Body of pancreas (tissue), 4 donors: ENCODE measurements around the gene CTNND2.

Experiments
- POLR2A ChIP-seq, 3 donors: fragments of 450-650 bp; IDR thresholded peaks; one replicate each; pipeline ENCODE4 v1.6.1; 2016; ENCODE audit warnings: antibody characterized with exemption in 3 of 3, mild to moderate bottlenecking in 2 of 3
- TF ChIP-seq, protein P1 (sequence below), 7 experiments: fragments of 450-650 bp in 4 of 7; fragments of 200-600 bp in 3 of 7; sonication (generic) in 3 of 7; IDR thresholded peaks; one replicate each; pipeline ENCODE4 v1.5.1; 2016 to 2019; ENCODE audit warnings: antibody characterized with exemption in 7 of 7

GRCh38 chr5:11658376-11658775 is 245.9 kb downstream of the CTNND2 start:
- TF ChIP-seq, protein P1, sequence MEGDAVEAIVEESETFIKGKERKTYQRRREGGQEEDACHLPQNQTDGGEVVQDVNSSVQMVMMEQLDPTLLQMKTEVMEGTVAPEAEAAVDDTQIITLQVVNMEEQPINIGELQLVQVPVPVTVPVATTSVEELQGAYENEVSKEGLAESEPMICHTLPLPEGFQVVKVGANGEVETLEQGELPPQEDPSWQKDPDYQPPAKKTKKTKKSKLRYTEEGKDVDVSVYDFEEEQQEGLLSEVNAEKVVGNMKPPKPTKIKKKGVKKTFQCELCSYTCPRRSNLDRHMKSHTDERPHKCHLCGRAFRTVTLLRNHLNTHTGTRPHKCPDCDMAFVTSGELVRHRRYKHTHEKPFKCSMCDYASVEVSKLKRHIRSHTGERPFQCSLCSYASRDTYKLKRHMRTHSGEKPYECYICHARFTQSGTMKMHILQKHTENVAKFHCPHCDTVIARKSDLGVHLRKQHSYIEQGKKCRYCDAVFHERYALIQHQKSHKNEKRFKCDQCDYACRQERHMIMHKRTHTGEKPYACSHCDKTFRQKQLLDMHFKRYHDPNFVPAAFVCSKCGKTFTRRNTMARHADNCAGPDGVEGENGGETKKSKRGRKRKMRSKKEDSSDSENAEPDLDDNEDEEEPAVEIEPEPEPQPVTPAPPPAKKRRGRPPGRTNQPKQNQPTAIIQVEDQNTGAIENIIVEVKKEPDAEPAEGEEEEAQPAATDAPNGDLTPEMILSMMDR (IDR thresholded peaks at IDR 0.05), result no peak
- no peak for TF ChIP-seq POLR2A (IDR thresholded peaks at IDR 0.05)
